GM12892 (cell line): Measurements from ENCODE around the gene PRSS57.

Source experiments
- POLR2A ChIP-seq: IDR thresholded peaks from 2 replicates; pipeline ENCODE4 v1.6.1; 2011; ENCODE audit warnings: low read depth, low read length, control low read depth
- POLR2AphosphoS5 ChIP-seq: IDR thresholded peaks from 2 replicates; pipeline ENCODE4 v1.6.1; 2011; ENCODE audit warnings: low read depth, low read length, control low read depth
- TAF1 ChIP-seq: IDR thresholded peaks from 2 replicates; pipeline ENCODE4 v1.6.1; 2011; ENCODE audit warnings: low read depth, mild to moderate bottlenecking, control low read depth, low read length, borderline replicate concordance

GRCh38 chr19:664913-665443 lies 30.3 kb downstream of the PRSS57 start:
- no peak for TF ChIP-seq TAF1
- TF ChIP-seq POLR2A = no peak
- no peak for TF ChIP-seq POLR2AphosphoS5
